RPMI7951 (cell line): Measurements from ENCODE around the gene TNFRSF17. TPM values are rescaled to one million over a fixed set of nuclear protein-coding genes. Genes with fewer than 3 reads are reported as not detected.
"Not testable (repeated sequence)": the region's sequence is repeated elsewhere in the genome, so short reads cannot be mapped to it uniquely, and the experiment has no call there.

Source experiments
- DNase-seq: peaks from one replicate; pipeline ENCODE4 v3.0.0-alpha.2; 2012; ENCODE audit warnings: low read depth
- total RNA-seq: library from RNA; depleted of rRNA; stranded (reverse); fragments of >200 nt; shearing (Covaris generic); gene quantifications from 2 replicates; pipeline ENCODE4 v1.2.3, GENCODE V29; 2014; rRNA removed

Gene TNFRSF17
- total RNA-seq: 0.48 TPM in 1 of 2 replicates, not detected in the other

GRCh38 chr16:11964761-11965551, at the start of gene TNFRSF17:
Gene TNFRSF17, plus strand, starts transcription at chr16:11965210. Its CDS starts 115 bp downstream, at chr16:11965325.
- DNase-seq: no peak

DNA sequence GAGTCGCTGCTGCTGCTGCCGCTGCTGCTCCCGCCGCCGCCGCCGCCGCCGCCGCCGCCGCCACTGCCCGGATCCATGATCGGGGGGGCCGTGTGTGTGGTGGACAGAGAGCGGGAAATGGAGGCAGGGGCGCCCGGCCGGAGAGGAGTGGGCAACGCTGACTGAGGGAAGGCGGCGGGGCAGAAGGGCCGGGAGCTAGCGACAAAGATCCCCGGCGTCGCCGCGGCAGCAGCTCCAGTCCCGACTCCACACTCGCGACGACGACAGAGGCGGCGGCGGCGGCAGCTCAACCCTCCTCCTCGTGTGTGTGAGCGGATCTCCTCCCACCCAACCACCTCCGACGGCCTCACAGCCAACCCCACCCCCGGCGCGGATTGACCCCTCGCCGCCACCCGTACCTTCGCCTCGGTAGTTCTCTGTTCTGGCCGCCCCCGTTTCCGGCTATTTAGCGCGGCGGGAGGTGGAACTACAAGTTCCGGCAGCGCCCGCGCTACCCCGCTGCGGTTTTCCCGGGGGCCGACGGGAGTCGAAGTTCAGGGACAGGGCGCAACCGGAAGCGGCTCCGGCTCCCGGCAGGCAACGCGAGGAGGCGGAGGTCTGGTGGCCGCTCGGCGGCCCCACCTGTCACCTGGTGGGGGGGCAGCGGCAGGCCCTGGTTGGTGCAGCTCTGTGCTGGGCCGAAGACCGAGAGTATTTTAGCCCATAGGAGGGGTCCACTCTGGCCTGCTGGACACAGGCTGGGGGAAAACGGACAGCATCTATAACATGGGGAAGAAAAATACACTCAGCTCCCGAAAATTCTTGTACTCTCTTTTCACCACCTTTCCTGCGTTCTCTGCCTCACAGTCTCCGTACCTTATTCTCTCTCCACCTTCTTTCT, 49.1 kb upstream of the TNFRSF17 start, which contains the start of gene GSPT1:
TSS of gene GSPT1 (minus strand) at position 313 of the 880 bp plus-strand sequence. CDS start at position 77, 236 bp downstream.
- peak; percentile 97 for DNase-seq

DNA sequence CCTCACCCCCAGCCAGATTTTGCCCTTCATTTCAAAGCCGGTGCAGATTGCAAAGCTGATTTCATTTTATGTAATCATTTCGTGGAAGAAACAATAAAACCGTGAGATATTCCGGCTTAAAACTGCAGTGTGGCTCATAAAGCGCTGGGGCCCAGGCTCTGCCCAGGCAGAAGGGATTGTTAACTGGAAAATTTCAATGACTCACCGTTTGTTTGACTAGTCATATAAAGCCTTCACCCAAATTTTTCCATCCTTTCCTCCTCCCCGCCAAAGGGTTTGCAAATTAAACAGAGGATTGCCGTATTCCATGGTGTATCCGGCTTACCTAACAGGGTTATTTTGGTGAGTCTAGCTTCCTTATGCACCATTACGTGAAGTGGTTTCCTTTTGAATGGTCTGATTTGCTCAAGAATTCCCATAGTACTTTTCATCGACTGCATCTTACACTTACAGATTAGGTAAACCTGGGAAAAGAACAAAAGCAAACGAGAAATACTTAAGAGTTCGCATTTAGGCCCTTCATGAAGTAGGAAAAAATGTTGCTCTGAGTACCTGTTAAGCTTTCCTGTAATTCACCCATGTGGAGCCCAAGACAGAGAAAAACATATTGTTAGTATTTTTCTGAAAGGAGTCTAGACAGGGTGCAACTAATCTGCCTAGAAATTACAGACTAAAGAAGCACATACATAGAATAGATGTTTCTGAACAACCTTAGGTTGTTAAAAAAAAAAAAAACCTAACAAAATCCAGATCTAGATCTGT, 48.3 kb upstream of the TNFRSF17 start:
- peak; percentile 84 for DNase-seq

DNA sequence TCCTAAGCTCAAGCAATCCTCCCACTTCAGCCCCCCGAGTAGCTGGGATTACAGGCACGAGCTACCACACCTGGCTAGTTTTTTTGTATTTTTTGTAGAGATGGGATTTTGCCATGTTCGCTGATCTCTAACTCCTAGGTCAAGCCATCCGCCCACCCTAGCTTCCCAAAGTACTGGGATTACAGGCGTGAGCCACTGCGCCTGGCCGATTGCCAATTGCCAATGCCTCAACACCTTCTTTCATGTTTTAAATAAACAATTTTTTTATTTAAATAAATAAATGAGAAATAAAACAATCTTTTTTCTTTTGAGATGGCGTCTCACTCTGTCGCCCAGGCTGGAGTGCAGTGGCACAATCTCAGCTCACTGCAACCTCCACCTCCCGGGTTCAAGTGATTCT, 41.0 kb upstream of the TNFRSF17 start:
- not testable (repeated sequence) for DNase-seq

DNA sequence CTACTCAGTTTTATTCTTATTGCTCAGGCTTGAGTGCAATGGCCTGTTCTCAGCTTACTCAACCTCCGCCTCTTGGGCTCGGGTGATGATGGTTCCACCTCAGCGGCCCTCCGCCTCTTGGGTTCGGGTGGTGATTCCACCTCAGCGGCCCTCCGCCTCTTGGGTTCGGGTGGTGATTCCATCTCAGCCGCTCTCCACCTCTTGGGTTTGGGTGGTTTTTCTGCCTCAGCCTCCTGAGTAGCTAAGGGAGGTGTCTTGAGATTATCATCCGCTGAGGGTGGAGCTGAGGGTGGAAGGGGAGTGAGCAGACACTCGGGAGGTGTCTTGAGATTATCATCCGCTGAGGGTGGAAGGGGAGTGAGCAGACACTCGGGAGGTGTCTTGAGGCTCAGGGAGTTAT, 37.7 kb upstream of the TNFRSF17 start:
- not testable (repeated sequence) for DNase-seq

DNA sequence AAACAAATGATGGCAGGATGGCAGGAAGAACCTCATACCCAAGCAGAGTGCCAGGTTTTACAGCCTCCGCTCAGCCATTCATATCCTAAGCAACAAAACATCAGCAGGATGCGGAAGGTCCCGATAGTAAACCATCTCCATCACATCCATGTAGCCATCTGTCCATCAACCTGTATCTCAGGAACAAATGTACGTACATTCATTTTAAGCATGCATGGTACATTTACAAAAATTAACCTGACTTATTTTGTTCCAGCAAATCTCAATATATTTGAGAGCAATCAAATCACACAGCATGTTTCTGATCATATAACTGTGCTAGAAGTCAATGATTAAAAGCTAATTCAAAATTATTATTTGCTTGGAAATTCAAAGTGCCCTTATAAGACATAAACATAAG, 23.1 kb upstream of the TNFRSF17 start, which contains the start of gene NPIPB2:
TSS of gene NPIPB2 (minus strand) at position 101 of the 400 bp plus-strand sequence. CDS start at position 101, 0 bp downstream.
- not testable (repeated sequence) for DNase-seq

DNA sequence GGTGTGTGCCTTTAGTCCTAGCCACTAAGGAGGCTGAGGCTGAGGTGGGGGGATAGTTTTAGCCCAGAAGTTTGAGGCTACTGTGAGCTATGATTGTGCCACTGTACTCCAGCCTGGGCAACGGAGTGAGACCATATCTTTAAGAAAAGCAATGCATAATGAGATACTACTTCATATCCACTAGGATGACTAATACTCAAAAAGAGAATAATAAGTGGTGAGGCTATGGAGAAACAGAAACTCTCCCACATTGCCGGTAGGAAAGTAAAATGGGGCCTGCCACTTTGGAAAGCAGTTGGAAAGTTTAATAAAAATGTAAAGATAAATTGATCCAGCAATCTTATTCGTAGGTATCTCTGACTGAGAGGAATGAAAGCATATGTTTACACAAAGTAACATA, 18.6 kb upstream of the TNFRSF17 start:
- DNase-seq: no peak

GRCh38 chr16:11948819-11949218, 16.2 kb upstream of the TNFRSF17 start:
- no peak for DNase-seq

DNA sequence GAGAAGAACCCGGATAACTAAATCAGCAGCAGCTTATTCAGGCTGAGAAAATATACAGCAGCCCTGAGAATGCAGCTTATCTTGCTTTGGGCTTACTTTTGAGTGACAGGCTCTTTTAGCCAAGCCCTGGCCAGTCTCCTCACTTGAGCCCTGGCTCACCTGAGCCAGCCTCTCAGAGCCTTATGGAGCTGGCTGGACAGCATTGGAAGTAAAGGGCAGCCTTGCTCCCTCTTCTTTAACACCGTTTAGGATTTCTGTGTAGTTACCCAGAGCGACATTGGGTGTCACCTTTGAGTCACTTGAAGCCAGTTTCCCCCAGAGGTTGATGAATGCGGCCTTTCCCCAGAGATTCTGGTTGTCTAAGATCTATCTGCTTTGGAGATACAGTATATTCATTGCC, 15.5 kb upstream of the TNFRSF17 start:
- peak; percentile 60 for DNase-seq

- DNase-seq: no peak
Measured at GRCh38 chr16:11950388-11950787, 14.6 kb upstream of the TNFRSF17 start.

DNA sequence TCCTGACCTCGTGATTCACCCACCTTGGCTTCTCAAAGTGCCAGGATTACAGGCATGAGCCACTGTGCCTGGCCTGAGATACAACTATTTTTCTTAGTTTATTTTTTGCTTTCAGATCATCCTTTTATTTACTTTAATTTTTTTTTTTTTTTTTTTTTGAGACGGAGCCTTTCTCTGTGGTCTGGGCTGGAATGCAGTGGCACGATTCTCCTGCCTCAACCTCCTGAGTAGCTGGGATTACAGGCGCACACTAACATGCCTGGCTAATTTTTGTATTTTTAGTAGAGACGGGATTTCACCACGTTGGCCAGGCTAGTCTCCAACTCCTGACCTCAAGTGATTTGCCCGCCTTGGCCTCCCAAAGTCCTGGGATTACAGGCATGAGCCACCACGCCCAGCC, 11.4 kb upstream of the TNFRSF17 start:
- not testable (repeated sequence) for DNase-seq

- DNase-seq: peak; percentile 98
Measured at GRCh38 chr16:11955713-11956123, 9.3 kb upstream of the TNFRSF17 start.

GRCh38 chr16:11956558-11956957, 8.5 kb upstream of the TNFRSF17 start:
- peak; percentile 19 for DNase-seq

DNA sequence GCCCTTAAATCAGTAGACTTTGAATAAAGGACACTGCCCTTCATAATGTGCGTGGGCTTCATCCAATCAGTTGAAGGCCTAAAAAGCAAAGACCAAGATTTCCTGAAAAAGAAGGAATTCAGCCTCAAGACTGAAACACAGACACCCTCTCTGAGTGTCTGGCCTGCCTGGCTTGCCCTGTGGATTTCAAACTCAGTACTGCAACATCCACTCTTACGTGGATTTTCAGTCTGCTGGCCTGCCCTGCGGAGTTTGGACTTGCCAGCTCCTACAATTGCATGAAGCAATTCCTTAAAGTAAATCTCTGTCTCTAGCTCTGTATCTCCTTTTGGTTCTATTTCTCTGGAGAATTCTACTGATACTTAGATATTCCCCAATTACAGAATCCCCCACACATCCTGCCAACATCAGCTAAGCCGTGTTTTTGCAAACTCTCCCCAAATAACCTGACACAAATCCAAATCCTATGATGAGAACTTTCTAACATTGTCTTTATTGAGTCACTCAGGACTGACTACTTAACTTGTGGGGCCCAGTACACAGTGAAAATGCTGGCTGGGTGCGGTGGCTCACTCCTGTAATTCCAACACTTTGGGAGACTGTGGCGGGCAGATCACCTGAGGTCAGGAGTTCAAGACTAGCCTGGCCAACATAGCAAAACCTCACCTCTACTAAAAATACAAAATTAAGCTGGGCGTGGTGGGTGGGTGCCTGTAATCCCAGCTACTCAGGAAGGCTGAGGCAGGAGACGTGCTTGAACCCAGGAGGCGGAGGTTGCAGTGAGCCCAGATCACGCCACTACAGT, 7.2 kb upstream of the TNFRSF17 start:
- no peak for DNase-seq

DNA sequence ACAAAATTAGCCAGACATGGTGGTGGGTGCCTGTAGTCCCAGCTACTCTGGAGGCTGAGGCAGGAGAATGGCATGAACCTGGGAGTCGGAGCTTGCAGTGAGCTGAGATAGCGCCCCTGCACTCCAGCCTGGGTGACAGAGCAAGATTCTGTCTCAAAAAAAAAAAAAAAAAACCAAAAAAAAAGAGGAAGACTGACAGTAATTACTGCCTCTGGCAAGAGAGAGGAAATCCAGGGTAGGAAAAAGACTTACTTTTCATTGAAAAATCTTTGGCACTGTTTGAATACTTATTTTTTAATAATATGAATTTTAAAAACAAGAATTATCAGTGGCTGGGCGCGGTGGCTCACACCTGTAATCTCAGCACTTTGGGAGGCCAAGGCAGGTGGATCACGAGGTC, 2.6 kb upstream of the TNFRSF17 start:
- DNase-seq: not testable (repeated sequence)

DNA sequence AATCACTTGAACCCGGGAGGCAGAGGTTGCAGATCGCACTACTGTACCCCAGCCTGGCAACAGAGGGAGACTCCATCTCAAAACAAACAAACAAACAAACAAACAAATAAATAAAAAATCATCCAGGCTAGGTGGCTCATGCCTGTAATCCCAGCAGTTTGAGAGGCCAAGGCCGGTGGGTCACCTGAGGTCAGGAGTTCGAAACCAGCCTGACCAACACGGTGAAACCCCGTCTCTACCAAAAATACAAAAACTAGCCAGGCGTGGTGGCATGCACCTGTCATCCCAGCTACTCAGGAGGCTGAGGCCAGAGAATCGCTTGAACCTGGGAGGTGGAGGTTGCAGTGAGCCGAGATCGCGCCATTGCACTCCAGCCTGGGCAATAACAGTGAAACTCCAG, 2.0 kb upstream of the TNFRSF17 start:
- not testable (repeated sequence) for DNase-seq

- DNase-seq: no peak
Measured at GRCh38 chr16:11963706-11964105, 1.3 kb upstream of the TNFRSF17 start.

DNA sequence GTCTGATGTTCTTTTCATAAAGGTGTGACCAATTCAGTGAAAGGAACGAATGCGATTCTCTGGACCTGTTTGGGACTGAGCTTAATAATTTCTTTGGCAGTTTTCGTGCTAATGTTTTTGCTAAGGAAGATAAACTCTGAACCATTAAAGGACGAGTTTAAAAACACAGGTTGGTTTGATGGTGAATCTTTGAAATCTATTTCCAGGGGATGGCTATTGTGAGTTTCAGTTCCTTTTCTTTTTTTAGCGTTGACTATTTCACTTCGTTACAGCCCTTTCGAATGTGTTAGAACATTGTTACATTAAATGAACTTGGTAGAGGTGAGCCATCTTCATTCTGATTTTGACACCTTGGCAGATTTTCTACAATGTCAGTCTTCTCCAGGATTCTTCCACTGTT, 1.2 kb downstream of the TNFRSF17 start:
- no peak for DNase-seq

DNA sequence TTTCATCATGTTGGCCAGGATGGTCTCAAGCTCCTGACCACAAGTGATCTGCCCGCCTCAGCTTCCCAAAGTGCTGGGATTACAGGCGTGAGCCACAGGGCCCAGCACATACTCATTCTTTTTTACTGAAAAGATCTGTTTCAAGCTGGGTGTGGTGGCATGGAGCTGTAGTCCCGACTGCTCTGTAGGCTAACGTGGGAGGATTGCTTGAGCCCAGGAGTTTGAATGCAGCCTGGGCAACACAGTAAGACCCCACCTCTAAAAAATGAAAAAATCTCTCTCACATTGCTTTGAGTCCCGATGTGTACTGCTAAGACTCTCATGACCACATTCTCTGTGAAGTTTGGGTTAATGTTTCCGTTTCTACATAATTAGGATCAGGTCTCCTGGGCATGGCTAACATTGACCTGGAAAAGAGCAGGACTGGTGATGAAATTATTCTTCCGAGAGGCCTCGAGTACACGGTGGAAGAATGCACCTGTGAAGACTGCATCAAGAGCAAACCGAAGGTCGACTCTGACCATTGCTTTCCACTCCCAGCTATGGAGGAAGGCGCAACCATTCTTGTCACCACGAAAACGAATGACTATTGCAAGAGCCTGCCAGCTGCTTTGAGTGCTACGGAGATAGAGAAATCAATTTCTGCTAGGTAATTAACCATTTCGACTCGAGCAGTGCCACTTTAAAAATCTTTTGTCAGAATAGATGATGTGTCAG, 2.3 kb downstream of the TNFRSF17 start:
- no peak for DNase-seq

- DNase-seq: no peak
Measured at GRCh38 chr16:11968577-11968976, 3.6 kb downstream of the TNFRSF17 start.
